K562 (cell line): ENCODE data around the gene FGF11. TPM values are rescaled to one million over a fixed set of nuclear protein-coding genes. Genes with fewer than 3 reads are reported as not detected.

Experiments used
- FIP1L1 ChIP-seq: fragments of 200-400 bp; formaldehyde crosslinking; IDR thresholded peaks from 2 replicates; pipeline ENCODE4 v1.6.1; 2018; ENCODE audit warnings: mild to moderate bottlenecking, low read depth, low read length; ENCODE audit not compliant: poor library complexity, severe bottlenecking
- KLF1 ChIP-seq: fragments of 450-650 bp; IDR thresholded peaks from 2 replicates; pipeline ENCODE4 v1.6.1; 2016; ENCODE audit warnings: missing genetic modification characterization, missing compliant biosample characterization
- KLF6 ChIP-seq: fragments of 250-450 bp; sonication (Bioruptor Pico); IDR thresholded peaks from 2 replicates; pipeline ENCODE4 v1.4.0; 2020; ENCODE audit warnings: mild to moderate bottlenecking, moderate library complexity, borderline replicate concordance
- MBD2 ChIP-seq: sonication (generic); IDR thresholded peaks from 2 replicates; pipeline ENCODE4 v1.6.1; 2016; ENCODE audit warnings: low read depth, borderline replicate concordance
- MCM7 ChIP-seq, 2 experiments: fragments of 450-650 bp; IDR thresholded peaks; 2 replicates each; pipeline ENCODE4 v1.6.1; 2016 to 2018
- NFE2 ChIP-seq: IDR thresholded peaks from 2 replicates; pipeline ENCODE4 v1.6.1; 2014; ENCODE audit warnings: antibody characterized with exemption, low read depth
- SP2 ChIP-seq: IDR thresholded peaks from 2 replicates; pipeline ENCODE4 v1.6.1; 2011; ENCODE audit warnings: mild to moderate bottlenecking, low read depth, low read length, moderate library complexity; ENCODE audit not compliant: poor library complexity, severe bottlenecking; ENCODE audit errors: extremely low read depth
- STAT5A ChIP-seq: IDR thresholded peaks from 2 replicates; pipeline ENCODE4 v1.6.1; 2012; ENCODE audit warnings: low read length, inconsistent platforms, borderline replicate concordance
- ZBED1 ChIP-seq: IDR thresholded peaks from 2 replicates; pipeline ENCODE4 v1.6.1; 2014
- polyA plus RNA-seq, 8 experiments: library from polyadenylated mRNA; depleted of rRNA in 4 of 8; stranded (reverse) in 5 of 8; unstranded in 3 of 8; fragments of >200 nt; fragmentation: Nextera tagmentation in 2 of 8; fragmentation: Illumina TruSeq in 1 of 8; extraction: Ambion mirVana in 2 of 8; extraction: Trizol in 1 of 8; gene quantifications; 2 replicates each; pipeline versions ENCODE4 v1.2.1 to v1.2.3, GENCODE V29; 2011 to 2014; ENCODE audit warnings: inconsistent platforms in 1 of 8, missing spikeins in 1 of 8
- total RNA-seq, 7 experiments: library from RNA; depleted of rRNA in 6 of 7; stranded (reverse); fragments of >200 nt in 6 of 7; fragmentation: Illumina TruSeq in 2 of 7; extraction: Trizol in 2 of 7; gene quantifications; 2 replicates each; pipeline versions ENCODE4 v1.2.1 to v1.2.3, GENCODE V29; 2011 to 2021; ENCODE audit warnings: low replicate concordance in 1 of 7
- TF ChIP-seq, protein P1 (sequence below), 2 experiments: fragments of 150-350 bp in 1 of 2; IDR thresholded peaks; 2 replicates each; pipeline ENCODE4 v1.6.1; 2012 to 2016; ENCODE audit warnings: low read depth in 2 of 2, low read length in 2 of 2, mild to moderate bottlenecking in 1 of 2, moderate library complexity in 1 of 2
- TF ChIP-seq, protein P2 (sequence below): fragments of 250-450 bp; sonication (Bioruptor Pico); IDR thresholded peaks from 2 replicates; pipeline ENCODE4 v1.5.0; 2021
- TF ChIP-seq, protein P3 (sequence below): fragments of 250-450 bp; sonication (Bioruptor Pico); IDR thresholded peaks from 2 replicates; pipeline ENCODE4 v1.5.0; 2021; ENCODE audit warnings: mild to moderate bottlenecking, borderline replicate concordance
- TF ChIP-seq, protein P4 (sequence below): fragments of 450-650 bp; IDR thresholded peaks from 2 replicates; pipeline ENCODE4 v1.7.0; 2016; ENCODE audit warnings: borderline replicate concordance
- TF ChIP-seq, protein P5 (sequence below): fragments of 450-650 bp; IDR thresholded peaks from one replicate; pipeline ENCODE4 v1.6.1; 2018; ENCODE audit warnings: mild to moderate bottlenecking, moderate library complexity; ENCODE audit not compliant: partially characterized antibody
- TF ChIP-seq, protein P6 (sequence below): IDR thresholded peaks from 2 replicates; pipeline ENCODE4 v1.6.1; 2011; ENCODE audit not compliant: insufficient read length; ENCODE audit errors: extremely low read depth

Gene FGF11
- total and polyA plus RNA-seq, 9 of the 15 experiments (the other 6 are each of a cell fraction or from before 2014, with no cell fraction given): 1.2 to 7.5 (median 3.0) TPM

DNA sequence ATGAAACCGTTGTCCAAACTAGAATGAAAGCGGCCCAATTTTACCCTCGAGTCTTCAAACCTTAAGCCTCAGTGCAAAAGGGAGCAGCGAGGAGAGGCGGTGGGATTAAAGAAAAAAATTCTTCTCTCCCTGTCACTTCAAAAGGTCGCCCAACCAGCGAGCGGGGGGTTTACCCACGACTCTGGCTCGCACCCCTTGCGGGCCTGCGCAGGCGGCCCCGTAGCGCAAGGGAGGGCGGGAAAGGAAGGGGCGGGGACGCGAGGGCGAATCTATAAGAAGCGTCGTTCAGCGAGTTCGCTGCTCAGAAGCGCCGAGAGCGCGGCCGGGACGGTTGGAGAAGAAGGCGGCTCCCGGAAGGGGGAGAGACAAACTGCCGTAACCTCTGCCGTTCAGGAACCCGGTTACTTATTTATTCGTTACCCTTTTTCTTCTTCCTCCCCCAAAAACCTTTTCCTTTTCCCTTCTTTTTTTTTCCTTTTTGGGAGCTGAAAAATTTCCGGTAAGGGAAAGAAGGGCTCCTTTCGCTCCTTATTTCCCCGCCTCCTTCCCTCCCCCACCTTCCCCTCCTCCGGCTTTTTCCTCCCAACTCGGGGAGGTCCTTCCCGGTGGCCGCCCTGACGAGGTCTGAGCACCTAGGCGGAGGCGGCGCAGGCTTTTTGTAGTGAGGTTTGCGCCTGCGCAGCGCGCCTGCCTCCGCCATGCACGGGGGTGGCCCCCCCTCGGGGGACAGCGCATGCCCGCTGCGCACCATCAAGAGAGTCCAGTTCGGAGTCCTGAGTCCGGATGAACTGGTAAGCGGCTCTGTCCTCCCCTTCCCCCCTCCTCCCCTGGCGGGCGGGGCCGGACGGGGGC lies 45.0 kb downstream of the FGF11 start, which contains the start of gene POLR2A (continued):
- TF ChIP-seq, protein P1, sequence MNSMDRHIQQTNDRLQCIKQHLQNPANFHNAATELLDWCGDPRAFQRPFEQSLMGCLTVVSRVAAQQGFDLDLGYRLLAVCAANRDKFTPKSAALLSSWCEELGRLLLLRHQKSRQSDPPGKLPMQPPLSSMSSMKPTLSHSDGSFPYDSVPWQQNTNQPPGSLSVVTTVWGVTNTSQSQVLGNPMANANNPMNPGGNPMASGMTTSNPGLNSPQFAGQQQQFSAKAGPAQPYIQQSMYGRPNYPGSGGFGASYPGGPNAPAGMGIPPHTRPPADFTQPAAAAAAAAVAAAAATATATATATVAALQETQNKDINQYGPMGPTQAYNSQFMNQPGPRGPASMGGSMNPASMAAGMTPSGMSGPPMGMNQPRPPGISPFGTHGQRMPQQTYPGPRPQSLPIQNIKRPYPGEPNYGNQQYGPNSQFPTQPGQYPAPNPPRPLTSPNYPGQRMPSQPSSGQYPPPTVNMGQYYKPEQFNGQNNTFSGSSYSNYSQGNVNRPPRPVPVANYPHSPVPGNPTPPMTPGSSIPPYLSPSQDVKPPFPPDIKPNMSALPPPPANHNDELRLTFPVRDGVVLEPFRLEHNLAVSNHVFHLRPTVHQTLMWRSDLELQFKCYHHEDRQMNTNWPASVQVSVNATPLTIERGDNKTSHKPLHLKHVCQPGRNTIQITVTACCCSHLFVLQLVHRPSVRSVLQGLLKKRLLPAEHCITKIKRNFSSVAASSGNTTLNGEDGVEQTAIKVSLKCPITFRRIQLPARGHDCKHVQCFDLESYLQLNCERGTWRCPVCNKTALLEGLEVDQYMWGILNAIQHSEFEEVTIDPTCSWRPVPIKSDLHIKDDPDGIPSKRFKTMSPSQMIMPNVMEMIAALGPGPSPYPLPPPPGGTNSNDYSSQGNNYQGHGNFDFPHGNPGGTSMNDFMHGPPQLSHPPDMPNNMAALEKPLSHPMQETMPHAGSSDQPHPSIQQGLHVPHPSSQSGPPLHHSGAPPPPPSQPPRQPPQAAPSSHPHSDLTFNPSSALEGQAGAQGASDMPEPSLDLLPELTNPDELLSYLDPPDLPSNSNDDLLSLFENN (IDR thresholded peaks at IDR 0.05; ENCODE audit: low read depth in 2 of 2, low read length in 2 of 2): peak in 1 of 2 experiments; percentile 88; a peak in 2 of 4 replicates
- no peak for TF ChIP-seq SP2
- peak; percentile 90 for TF ChIP-seq MBD2
- TF ChIP-seq, protein P2, sequence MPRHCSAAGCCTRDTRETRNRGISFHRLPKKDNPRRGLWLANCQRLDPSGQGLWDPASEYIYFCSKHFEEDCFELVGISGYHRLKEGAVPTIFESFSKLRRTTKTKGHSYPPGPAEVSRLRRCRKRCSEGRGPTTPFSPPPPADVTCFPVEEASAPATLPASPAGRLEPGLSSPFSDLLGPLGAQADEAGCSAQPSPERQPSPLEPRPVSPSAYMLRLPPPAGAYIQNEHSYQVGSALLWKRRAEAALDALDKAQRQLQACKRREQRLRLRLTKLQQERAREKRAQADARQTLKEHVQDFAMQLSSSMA: peak; percentile 78
- TF ChIP-seq, protein P3, sequence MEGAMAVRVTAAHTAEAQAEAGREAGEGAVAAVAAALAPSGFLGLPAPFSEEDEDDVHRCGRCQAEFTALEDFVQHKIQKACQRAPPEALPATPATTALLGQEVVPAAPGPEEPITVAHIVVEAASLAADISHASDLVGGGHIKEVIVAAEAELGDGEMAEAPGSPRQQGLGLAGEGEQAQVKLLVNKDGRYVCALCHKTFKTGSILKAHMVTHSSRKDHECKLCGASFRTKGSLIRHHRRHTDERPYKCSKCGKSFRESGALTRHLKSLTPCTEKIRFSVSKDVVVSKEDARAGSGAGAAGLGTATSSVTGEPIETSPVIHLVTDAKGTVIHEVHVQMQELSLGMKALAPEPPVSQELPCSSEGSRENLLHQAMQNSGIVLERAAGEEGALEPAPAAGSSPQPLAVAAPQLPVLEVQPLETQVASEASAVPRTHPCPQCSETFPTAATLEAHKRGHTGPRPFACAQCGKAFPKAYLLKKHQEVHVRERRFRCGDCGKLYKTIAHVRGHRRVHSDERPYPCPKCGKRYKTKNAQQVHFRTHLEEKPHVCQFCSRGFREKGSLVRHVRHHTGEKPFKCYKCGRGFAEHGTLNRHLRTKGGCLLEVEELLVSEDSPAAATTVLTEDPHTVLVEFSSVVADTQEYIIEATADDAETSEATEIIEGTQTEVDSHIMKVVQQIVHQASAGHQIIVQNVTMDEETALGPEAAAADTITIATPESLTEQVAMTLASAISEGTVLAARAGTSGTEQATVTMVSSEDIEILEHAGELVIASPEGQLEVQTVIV (CRISPR knock-in tag): no peak
- no peak for TF ChIP-seq KLF1 (tag)
- TF ChIP-seq, protein P4, sequence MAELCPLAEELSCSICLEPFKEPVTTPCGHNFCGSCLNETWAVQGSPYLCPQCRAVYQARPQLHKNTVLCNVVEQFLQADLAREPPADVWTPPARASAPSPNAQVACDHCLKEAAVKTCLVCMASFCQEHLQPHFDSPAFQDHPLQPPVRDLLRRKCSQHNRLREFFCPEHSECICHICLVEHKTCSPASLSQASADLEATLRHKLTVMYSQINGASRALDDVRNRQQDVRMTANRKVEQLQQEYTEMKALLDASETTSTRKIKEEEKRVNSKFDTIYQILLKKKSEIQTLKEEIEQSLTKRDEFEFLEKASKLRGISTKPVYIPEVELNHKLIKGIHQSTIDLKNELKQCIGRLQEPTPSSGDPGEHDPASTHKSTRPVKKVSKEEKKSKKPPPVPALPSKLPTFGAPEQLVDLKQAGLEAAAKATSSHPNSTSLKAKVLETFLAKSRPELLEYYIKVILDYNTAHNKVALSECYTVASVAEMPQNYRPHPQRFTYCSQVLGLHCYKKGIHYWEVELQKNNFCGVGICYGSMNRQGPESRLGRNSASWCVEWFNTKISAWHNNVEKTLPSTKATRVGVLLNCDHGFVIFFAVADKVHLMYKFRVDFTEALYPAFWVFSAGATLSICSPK: no peak
- TF ChIP-seq, protein P5, sequence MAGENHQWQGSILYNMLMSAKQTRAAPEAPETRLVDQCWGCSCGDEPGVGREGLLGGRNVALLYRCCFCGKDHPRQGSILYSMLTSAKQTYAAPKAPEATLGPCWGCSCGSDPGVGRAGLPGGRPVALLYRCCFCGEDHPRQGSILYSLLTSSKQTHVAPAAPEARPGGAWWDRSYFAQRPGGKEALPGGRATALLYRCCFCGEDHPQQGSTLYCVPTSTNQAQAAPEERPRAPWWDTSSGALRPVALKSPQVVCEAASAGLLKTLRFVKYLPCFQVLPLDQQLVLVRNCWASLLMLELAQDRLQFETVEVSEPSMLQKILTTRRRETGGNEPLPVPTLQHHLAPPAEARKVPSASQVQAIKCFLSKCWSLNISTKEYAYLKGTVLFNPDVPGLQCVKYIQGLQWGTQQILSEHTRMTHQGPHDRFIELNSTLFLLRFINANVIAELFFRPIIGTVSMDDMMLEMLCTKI: no peak
- peak; percentile 42; the same call in 1 of the 2 replicates for TF ChIP-seq NFE2
- peak; percentile 41 for TF ChIP-seq FIP1L1
- TF ChIP-seq STAT5A: 0 out of 2 replicates have a peak, but pooled peaks have one; percentile 6
- TF ChIP-seq MCM7 (IDR thresholded peaks at IDR 0.05): no peak; a peak in 1 of 4 replicates
- 0 out of 2 replicates have a peak, but pooled peaks have one; percentile 39 for TF ChIP-seq ZBED1
- peak; percentile 74; the same call in 1 of the 2 replicates for TF ChIP-seq KLF6 (CRISPR knock-in tag)
- TF ChIP-seq, protein P6, sequence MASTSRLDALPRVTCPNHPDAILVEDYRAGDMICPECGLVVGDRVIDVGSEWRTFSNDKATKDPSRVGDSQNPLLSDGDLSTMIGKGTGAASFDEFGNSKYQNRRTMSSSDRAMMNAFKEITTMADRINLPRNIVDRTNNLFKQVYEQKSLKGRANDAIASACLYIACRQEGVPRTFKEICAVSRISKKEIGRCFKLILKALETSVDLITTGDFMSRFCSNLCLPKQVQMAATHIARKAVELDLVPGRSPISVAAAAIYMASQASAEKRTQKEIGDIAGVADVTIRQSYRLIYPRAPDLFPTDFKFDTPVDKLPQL: peak; percentile 96
